HL-60 (cell line): ENCODE data around the gene SPAG8.

Experiments
- DNase-seq, 2 experiments: peaks; one replicate each; pipeline ENCODE4 v3.0.0-alpha.2; 2010 to 2020; ENCODE audit warnings: low read depth in 1 of 2, low spot score in 1 of 2
- H3K27ac ChIP-seq: fragments of 250-450 bp; sonication (Bioruptor Pico); replicated peaks from 2 replicates; pipeline ENCODE4 v1.5.1; 2020; ENCODE audit warnings: mild to moderate bottlenecking, moderate library complexity
- H3K27me3 ChIP-seq: fragments of 250-450 bp; sonication (Bioruptor Pico); 2 replicates; pipeline ENCODE4 v1.5.1; 2021; ENCODE audit warnings: mild to moderate bottlenecking, moderate library complexity; ENCODE audit not compliant: insufficient read depth, poor library complexity, severe bottlenecking
- H3K4me3 ChIP-seq: replicated peaks from 2 replicates; pipeline ENCODE4 v1.5.1; 2011; ENCODE audit warnings: mild to moderate bottlenecking, control low read depth, low read length; ENCODE audit not compliant: insufficient read depth
- GABPA ChIP-seq: IDR thresholded peaks from 2 replicates; pipeline ENCODE4 v1.6.1; 2012; ENCODE audit warnings: low read depth
- POLR2AphosphoS5 ChIP-seq: IDR thresholded peaks from 2 replicates; pipeline ENCODE4 v1.6.1; 2012; ENCODE audit warnings: low read depth
- SPI1 ChIP-seq: IDR thresholded peaks from 2 replicates; pipeline ENCODE4 v1.6.1; 2012; ENCODE audit warnings: low read depth, mild to moderate bottlenecking, borderline replicate concordance
- TF ChIP-seq, protein P1 (sequence below): IDR thresholded peaks from 2 replicates; pipeline ENCODE4 v1.6.1; 2012; ENCODE audit warnings: low read depth; ENCODE audit not compliant: insufficient replicate concordance
- TF ChIP-seq, protein P2 (sequence below): IDR thresholded peaks from one replicate; pipeline ENCODE4 v1.5.1; 2011; ENCODE audit warnings: low read length, control low read depth, inconsistent platforms; ENCODE audit not compliant: insufficient read depth

Gene SPAG8

GRCh38 chr9:35811381-35812024 lies 559 bp downstream of the SPAG8 start:
- DNase-seq = no peak
- Histone ChIP-seq H3K27me3 (no peaks in the 10 kb centered on the region), H3K27ac (peak overlapping the region; percentile 69), H3K4me3 (peak overlapping the region; percentile 57)
- TF ChIP-seq POLR2AphosphoS5 (no peak), SPI1 (no peak), GABPA (no peak)
- TF ChIP-seq, protein P1, sequence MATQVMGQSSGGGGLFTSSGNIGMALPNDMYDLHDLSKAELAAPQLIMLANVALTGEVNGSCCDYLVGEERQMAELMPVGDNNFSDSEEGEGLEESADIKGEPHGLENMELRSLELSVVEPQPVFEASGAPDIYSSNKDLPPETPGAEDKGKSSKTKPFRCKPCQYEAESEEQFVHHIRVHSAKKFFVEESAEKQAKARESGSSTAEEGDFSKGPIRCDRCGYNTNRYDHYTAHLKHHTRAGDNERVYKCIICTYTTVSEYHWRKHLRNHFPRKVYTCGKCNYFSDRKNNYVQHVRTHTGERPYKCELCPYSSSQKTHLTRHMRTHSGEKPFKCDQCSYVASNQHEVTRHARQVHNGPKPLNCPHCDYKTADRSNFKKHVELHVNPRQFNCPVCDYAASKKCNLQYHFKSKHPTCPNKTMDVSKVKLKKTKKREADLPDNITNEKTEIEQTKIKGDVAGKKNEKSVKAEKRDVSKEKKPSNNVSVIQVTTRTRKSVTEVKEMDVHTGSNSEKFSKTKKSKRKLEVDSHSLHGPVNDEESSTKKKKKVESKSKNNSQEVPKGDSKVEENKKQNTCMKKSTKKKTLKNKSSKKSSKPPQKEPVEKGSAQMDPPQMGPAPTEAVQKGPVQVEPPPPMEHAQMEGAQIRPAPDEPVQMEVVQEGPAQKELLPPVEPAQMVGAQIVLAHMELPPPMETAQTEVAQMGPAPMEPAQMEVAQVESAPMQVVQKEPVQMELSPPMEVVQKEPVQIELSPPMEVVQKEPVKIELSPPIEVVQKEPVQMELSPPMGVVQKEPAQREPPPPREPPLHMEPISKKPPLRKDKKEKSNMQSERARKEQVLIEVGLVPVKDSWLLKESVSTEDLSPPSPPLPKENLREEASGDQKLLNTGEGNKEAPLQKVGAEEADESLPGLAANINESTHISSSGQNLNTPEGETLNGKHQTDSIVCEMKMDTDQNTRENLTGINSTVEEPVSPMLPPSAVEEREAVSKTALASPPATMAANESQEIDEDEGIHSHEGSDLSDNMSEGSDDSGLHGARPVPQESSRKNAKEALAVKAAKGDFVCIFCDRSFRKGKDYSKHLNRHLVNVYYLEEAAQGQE = no peak
- TF ChIP-seq, protein P2, sequence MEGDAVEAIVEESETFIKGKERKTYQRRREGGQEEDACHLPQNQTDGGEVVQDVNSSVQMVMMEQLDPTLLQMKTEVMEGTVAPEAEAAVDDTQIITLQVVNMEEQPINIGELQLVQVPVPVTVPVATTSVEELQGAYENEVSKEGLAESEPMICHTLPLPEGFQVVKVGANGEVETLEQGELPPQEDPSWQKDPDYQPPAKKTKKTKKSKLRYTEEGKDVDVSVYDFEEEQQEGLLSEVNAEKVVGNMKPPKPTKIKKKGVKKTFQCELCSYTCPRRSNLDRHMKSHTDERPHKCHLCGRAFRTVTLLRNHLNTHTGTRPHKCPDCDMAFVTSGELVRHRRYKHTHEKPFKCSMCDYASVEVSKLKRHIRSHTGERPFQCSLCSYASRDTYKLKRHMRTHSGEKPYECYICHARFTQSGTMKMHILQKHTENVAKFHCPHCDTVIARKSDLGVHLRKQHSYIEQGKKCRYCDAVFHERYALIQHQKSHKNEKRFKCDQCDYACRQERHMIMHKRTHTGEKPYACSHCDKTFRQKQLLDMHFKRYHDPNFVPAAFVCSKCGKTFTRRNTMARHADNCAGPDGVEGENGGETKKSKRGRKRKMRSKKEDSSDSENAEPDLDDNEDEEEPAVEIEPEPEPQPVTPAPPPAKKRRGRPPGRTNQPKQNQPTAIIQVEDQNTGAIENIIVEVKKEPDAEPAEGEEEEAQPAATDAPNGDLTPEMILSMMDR = no peak

- Histone ChIP-seq H3K4me3 (no peak overlapping the region), H3K27ac (no peak overlapping the region), H3K27me3 (no peaks in the 10 kb centered on the region)
- TF ChIP-seq GABPA (no peak), SPI1 (no peak), POLR2AphosphoS5 (no peak)
- TF ChIP-seq, protein P2 = no peak
- TF ChIP-seq, protein P1 = no peak
- DNase-seq = no peak
Observed at GRCh38 chr9:35810122-35810521, 1.9 kb downstream of the SPAG8 start.

- DNase-seq = no peak
- Histone ChIP-seq H3K4me3 (no peak overlapping the region), H3K27me3 (no peaks in the 10 kb centered on the region), H3K27ac (no peak overlapping the region)
- TF ChIP-seq SPI1 (no peak), GABPA (no peak), POLR2AphosphoS5 (no peak)
- TF ChIP-seq, protein P2 = no peak
- TF ChIP-seq, protein P1 = no peak
Observed at GRCh38 chr9:35808433-35808832, 3.6 kb downstream of the SPAG8 start.
